OCI-LY1 (cell line): Measurements from ENCODE around the gene KCNIP3.

ENCODE experiments used
- CTCF ChIP-seq: fragments of 200-600 bp; sonication (generic), shearing (Covaris generic); IDR thresholded peaks from 2 replicates; pipeline ENCODE4 v1.5.1; 2017; ENCODE audit warnings: mild to moderate bottlenecking, antibody characterized with exemption, low read length, moderate library complexity, mixed read lengths
- EZH2 ChIP-seq: fragments of 200-600 bp; sonication (generic), shearing (Covaris generic); IDR thresholded peaks from 2 replicates; pipeline ENCODE4 v1.8.0; 2017; ENCODE audit warnings: borderline replicate concordance, mixed run types, mild to moderate bottlenecking, antibody characterized with exemption, low read length, moderate library complexity, mixed read lengths

GRCh38 chr2:95346738-95347671 is 49.9 kb downstream of the KCNIP3 start:
- TF ChIP-seq EZH2 (no peak), CTCF (no peak)
